Fibroblast of pulmonary artery (primary cell): ENCODE measurements around the gene GRIN2B.

Source experiments
- DNase-seq: peaks from one replicate; pipeline ENCODE4 v3.0.0-alpha.2; 2010; ENCODE audit warnings: low read depth
- H3K4me3 ChIP-seq: replicated peaks from 2 replicates; pipeline ENCODE4 v1.5.1; 2011; ENCODE audit warnings: low read depth, mild to moderate bottlenecking, control low read depth, low read length, moderate library complexity
- CTCF ChIP-seq: IDR thresholded peaks from 2 replicates; pipeline ENCODE4 v1.5.1; 2011; ENCODE audit warnings: mild to moderate bottlenecking, control low read depth, low read length, inconsistent platforms; ENCODE audit errors: missing control alignments

The GRIN2B gene

GRCh38 chr12:13961971-13962370 is 19.4 kb downstream of the GRIN2B start:
- no peak for TF ChIP-seq CTCF
- no peak for DNase-seq
- no peak overlapping the region for H3K4me3 ChIP-seq

GRCh38 chr12:13959131-13959723 is 22.2 kb downstream of the GRIN2B start:
- H3K4me3 ChIP-seq = no peak overlapping the region
- DNase-seq = no peak
- no peak for TF ChIP-seq CTCF

GRCh38 chr12:13957576-13957975 is 23.8 kb downstream of the GRIN2B start:
- DNase-seq = no peak
- H3K4me3 ChIP-seq = no peak overlapping the region
- no peak for TF ChIP-seq CTCF

- TF ChIP-seq CTCF = no peak
- no peak for DNase-seq
- no peak overlapping the region for H3K4me3 ChIP-seq
Measured at GRCh38 chr12:13956060-13956590, 25.3 kb downstream of the GRIN2B start.

- no peak for TF ChIP-seq CTCF
- no peak for DNase-seq
- H3K4me3 ChIP-seq = no peak overlapping the region
Measured at GRCh38 chr12:13952096-13952495, 29.3 kb downstream of the GRIN2B start.

- H3K4me3 ChIP-seq = no peak overlapping the region
- DNase-seq = no peak
- TF ChIP-seq CTCF = no peak
Measured at GRCh38 chr12:13950502-13950901, 30.9 kb downstream of the GRIN2B start.

GRCh38 chr12:13948621-13949020 is 32.8 kb downstream of the GRIN2B start:
- no peak for TF ChIP-seq CTCF
- no peak overlapping the region for H3K4me3 ChIP-seq
- no peak for DNase-seq
